Ascending aorta (tissue), 2 donors: Measurements from ENCODE around the gene IL33. TPM values are rescaled to one million over a fixed set of nuclear protein-coding genes. Genes with fewer than 3 reads are reported as not detected.

Source experiments
- DNase-seq, 2 donors: peaks; one replicate each; pipeline ENCODE4 v3.0.0-alpha.2; 2019; ENCODE audit warnings: low spot score in 2 of 2
- H3K27ac ChIP-seq, 2 donors: fragments of 200-600 bp; sonication (generic); one replicate each; pipeline ENCODE4 v1.5.1; 2016 to 2017; ENCODE audit warnings: mild to moderate bottlenecking in 1 of 2
- H3K27me3 ChIP-seq: fragments of 200-600 bp; sonication (generic); one replicate; pipeline ENCODE4 v1.5.1; 2017
- H3K36me3 ChIP-seq, 2 donors: fragments of 200-600 bp; sonication (generic); one replicate each; pipeline ENCODE4 v1.5.1; 2016
- H3K4me1 ChIP-seq, 2 donors: fragments of 200-600 bp; sonication (generic); one replicate each; pipeline ENCODE4 v1.5.1; 2016 to 2017; ENCODE audit warnings: mild to moderate bottlenecking in 1 of 2
- H3K4me3 ChIP-seq, 2 donors: fragments of 200-600 bp; sonication (generic); one replicate each; pipeline ENCODE4 v1.5.1; 2016 to 2017; ENCODE audit warnings: mild to moderate bottlenecking in 1 of 2
- H3K9me3 ChIP-seq, 2 donors: fragments of 200-600 bp; sonication (generic); one replicate each; pipeline ENCODE4 v1.5.1; 2016
- intact Hi-C: fragments of 100-400 bp; cut with DNase I; formaldehyde crosslinking; loops from one replicate; pipeline ENCODE4 v1.15.1; 2023
- total RNA-seq: library from RNA; depleted of rRNA; stranded (reverse); fragments of >200 nt; gene quantifications from one replicate; pipeline ENCODE4 v1.1.0, GENCODE V29; 2016
- TF ChIP-seq, protein P1 (sequence below), 3 experiments: fragments of 200-600 bp in 2 of 3; fragments of 450-650 bp in 1 of 3; sonication (generic) in 2 of 3; IDR thresholded peaks; one replicate each; pipeline ENCODE4 v1.5.1; 2016 to 2019; ENCODE audit warnings: antibody characterized with exemption in 3 of 3, mild to moderate bottlenecking in 1 of 3, moderate library complexity in 1 of 3

The IL33 gene
- total RNA-seq, 1 donor from 2014 or later: 38.0 TPM

DNA sequence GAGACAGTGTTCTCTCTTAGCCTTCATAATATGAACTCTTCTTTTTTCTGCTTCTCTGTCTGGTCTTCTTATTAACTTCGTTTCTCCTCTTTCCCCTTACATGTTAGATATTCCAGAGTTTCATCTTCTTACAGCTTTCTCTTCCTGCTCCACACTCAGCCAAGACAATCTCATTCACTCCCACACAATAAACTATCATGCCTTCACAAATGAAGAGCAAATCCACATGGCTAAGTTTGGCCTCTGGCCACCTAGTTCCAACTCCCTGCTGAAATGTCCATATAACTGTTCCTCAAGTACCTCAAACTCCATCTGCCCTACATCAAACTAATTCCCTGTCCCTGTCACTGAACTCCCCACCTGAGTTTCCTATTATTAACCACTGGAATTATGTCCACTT, 18.4 kb downstream of the IL33 start:
- Histone ChIP-seq H3K27ac (no peak overlapping the region), H3K9me3 (no peaks in the 10 kb centered on the region), H3K4me1 (peaks cover 0 to 12% of the 10 kb centered on the region in 2 donors), H3K36me3 (no peaks in the 10 kb centered on the region), H3K4me3 (no peak overlapping the region), H3K27me3 (no peaks in the 10 kb centered on the region)
- intact Hi-C loops: no loop called here
- no peak for DNase-seq
- TF ChIP-seq, protein P1, sequence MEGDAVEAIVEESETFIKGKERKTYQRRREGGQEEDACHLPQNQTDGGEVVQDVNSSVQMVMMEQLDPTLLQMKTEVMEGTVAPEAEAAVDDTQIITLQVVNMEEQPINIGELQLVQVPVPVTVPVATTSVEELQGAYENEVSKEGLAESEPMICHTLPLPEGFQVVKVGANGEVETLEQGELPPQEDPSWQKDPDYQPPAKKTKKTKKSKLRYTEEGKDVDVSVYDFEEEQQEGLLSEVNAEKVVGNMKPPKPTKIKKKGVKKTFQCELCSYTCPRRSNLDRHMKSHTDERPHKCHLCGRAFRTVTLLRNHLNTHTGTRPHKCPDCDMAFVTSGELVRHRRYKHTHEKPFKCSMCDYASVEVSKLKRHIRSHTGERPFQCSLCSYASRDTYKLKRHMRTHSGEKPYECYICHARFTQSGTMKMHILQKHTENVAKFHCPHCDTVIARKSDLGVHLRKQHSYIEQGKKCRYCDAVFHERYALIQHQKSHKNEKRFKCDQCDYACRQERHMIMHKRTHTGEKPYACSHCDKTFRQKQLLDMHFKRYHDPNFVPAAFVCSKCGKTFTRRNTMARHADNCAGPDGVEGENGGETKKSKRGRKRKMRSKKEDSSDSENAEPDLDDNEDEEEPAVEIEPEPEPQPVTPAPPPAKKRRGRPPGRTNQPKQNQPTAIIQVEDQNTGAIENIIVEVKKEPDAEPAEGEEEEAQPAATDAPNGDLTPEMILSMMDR (IDR thresholded peaks at IDR 0.05): no peak

DNA sequence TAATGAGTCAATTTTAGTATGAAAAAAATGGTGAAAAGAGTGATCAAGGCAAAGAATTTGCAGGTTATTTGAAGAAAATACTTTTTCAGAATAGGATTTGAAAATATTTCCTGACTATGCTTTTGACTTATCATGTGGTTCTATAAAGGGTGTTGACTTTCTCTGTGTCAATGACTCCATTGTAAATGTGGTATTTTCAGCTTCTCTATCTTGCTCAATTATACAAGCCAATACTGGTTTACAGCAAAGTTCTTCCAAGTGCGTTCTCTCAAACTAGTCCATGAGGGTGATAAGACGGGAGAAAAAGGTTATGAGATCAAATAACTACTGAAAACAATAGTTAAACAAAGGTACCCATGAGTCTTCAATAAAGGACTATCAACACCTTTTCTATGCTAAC, 21.7 kb downstream of the IL33 start:
- no peak overlapping the region for H3K27ac ChIP-seq
- H3K4me3 ChIP-seq: no peak overlapping the region
- H3K9me3 ChIP-seq: no peaks in the 10 kb centered on the region
- no peaks in the 10 kb centered on the region for H3K36me3 ChIP-seq
- TF ChIP-seq, protein P1 (IDR thresholded peaks at IDR 0.05): no peak
- H3K27me3 ChIP-seq: no peaks in the 10 kb centered on the region
- H3K4me1 ChIP-seq: no peaks in the 10 kb centered on the region
- DNase-seq: no peak
- intact Hi-C loops: no loop called here

DNA sequence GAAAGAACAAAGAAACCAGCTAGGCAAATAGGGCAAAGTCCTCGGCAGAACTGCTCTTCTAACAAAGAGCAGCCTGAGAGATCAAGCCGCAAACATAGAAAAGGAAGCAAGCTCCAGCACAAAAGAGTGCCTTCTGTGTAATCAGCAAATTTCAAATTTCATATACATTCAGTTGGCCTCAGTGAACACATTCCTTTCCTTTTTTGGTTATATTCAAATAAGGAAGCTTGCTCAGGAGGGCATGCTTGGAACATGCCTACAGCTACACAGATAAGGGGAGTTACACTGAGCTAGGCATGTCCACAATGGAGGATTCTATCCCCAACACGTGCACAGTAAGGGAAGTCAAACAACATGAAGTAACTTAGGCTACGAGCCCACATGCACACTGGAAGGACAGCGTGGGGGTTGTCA, 23.4 kb downstream of the IL33 start:
- H3K36me3 ChIP-seq: peaks cover 0 to 9% of the 10 kb centered on the region in 2 donors
- H3K27ac ChIP-seq: no peak overlapping the region
- intact Hi-C loops: no loop called here
- H3K9me3 ChIP-seq: no peaks in the 10 kb centered on the region
- H3K4me1 ChIP-seq: no peaks in the 10 kb centered on the region
- H3K4me3 ChIP-seq: no peak overlapping the region
- H3K27me3 ChIP-seq: no peaks in the 10 kb centered on the region
- TF ChIP-seq, protein P1 (IDR thresholded peaks at IDR 0.05): no peak
- DNase-seq: no peak

DNA sequence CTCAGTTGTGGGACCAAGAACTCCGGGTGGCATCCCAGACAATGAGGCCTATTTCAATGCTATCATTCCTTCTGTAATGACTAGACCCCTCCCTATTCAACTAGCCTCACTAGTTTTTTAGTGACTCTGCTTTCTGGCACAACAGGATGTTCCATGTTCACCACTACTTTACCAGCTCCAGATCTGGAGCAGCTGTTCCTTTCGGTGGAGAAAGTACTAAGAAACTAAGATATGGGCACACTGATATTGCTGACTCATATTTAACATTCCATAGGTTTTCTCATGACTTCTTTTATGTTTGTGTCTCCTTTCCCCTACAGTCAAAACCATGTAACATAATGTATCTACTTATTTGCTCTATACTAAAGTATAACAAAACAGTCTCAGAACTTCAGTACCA, 24.1 kb downstream of the IL33 start:
- TF ChIP-seq, protein P1 (IDR thresholded peaks at IDR 0.05): no peak
- Histone ChIP-seq H3K27me3 (no peaks in the 10 kb centered on the region), H3K27ac (no peak overlapping the region), H3K9me3 (no peaks in the 10 kb centered on the region), H3K4me1 (no peaks in the 10 kb centered on the region), H3K4me3 (no peak overlapping the region), H3K36me3 (peaks cover 0 to 9% of the 10 kb centered on the region in 2 donors)
- intact Hi-C loops: no loop called here
- no peak for DNase-seq

DNA sequence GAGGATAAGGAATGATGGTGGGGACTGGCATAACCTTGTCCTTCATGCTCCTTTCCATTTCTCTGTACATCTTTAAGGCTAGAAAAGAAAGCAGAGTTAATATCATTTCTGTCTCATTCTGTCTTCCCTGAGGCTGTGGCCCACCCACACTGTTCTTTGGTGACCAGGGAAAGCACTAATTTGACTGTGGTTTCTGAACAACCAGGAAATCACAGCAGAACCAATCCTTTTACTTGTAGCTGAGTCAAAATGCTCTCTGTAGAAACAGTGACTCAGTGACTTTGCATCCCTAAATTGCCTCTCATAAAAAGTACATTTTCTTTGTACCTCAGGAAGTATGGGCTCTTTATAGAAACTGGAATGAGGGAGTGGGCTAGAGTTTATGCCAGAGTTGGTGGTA, 28.1 kb downstream of the IL33 start:
- Histone ChIP-seq H3K4me1 (no peaks in the 10 kb centered on the region), H3K9me3 (no peaks in the 10 kb centered on the region), H3K36me3 (peaks cover 0 to 16% of the 10 kb centered on the region in 2 donors), H3K27ac (no peak overlapping the region), H3K27me3 (no peaks in the 10 kb centered on the region), H3K4me3 (no peak overlapping the region)
- TF ChIP-seq, protein P1 (IDR thresholded peaks at IDR 0.05): no peak
- intact Hi-C loops: no loop called here
- DNase-seq: no peak

DNA sequence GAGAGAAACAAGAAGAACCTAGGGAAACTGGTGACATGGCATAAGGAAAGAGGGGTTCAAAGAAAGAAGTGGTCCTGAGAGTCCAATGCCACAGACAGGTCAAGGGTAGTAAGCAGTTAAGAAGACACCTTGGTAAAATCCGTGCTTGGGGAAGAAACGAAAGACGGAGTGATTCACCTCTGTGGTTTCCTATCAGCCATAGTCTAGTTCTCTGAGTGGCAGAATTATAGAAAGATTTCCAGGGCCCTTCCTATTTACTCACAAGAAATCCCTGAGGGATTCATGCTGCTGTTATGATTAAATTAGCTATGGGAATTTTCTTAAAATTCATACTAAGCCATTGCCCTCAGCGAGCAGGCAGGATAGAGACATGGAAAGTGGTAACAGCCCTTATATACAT, 31.7 kb downstream of the IL33 start:
- no peaks in the 10 kb centered on the region for H3K27me3 ChIP-seq
- H3K9me3 ChIP-seq: no peaks in the 10 kb centered on the region
- no peaks in the 10 kb centered on the region for H3K4me1 ChIP-seq
- H3K4me3 ChIP-seq: no peak overlapping the region
- no peak for DNase-seq
- intact Hi-C loops: no loop called here
- TF ChIP-seq, protein P1 (IDR thresholded peaks at IDR 0.05): no peak
- H3K36me3 ChIP-seq: peaks cover 0 to 16% of the 10 kb centered on the region in 2 donors
- H3K27ac ChIP-seq: no peak overlapping the region
